Mucosa of gallbladder (tissue), 1 donor: ENCODE measurements around the gene FCN1. TPM values are rescaled to one million over a fixed set of nuclear protein-coding genes. Genes with fewer than 3 reads are reported as not detected.

Experiments
- DNase-seq: peaks from one replicate; pipeline ENCODE4 v3.0.0-alpha.2; 2020; ENCODE audit warnings: low spot score
- total RNA-seq: library from RNA; stranded (reverse); gene quantifications from one replicate; pipeline ENCODE4 v1.2.1, GENCODE V29; 2021
- donor health status: DM: no; HTN: no; CAD: no.

Gene FCN1
- total RNA-seq, 1 donor from 2014 or later: 2.0 TPM

DNA sequence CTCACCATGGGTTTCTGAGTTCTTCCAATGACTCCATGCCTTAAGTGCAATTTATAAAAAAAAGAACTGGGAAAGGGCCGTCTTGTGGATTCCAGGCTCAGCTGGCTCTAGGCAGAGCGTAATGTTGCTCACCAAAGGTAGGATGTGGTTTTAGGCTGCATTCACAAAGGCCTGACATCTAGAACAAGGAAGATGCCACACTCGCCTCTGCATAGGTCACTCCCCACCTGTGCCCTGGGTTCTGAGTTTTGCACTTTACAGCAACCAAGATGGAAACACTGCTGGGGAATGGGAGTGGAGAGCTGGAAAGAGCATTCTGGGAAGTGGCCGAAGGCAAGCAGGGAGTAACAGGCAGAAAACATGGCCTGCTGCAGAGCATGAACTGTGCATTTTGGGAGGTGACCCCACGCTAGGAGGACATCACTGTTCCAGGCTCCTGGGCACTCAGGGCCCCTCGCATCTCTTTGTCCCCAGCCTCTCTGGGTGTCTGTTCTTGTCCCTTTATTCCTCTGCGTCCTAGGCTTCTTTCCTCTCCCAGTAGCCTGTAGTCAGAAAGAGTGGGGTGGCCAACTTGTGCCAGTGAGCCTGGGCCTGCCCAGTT is 24.8 kb downstream of the FCN1 start:
- no peak for DNase-seq

DNA sequence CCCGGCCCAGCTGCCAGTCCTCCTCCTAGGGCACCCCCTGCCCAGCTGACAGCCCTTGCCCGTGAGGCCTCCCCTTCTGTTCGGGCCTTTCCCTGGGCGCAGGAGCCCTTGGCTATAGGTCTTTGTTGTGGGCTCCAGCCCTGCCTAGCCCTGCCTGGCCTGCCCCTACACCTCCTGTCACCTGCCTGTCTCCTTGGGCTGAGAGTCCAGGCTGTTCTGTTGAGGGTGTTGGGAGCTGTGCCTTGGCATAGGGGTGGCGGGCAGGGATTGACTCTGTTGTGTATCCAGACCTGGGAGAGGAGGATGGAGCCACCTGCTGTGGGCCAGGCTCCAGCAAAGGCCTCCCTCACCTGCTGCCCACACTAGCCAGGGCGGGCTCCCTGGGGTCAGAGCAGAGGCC is 25.5 kb downstream of the FCN1 start:
- peak; percentile 4 for DNase-seq

DNA sequence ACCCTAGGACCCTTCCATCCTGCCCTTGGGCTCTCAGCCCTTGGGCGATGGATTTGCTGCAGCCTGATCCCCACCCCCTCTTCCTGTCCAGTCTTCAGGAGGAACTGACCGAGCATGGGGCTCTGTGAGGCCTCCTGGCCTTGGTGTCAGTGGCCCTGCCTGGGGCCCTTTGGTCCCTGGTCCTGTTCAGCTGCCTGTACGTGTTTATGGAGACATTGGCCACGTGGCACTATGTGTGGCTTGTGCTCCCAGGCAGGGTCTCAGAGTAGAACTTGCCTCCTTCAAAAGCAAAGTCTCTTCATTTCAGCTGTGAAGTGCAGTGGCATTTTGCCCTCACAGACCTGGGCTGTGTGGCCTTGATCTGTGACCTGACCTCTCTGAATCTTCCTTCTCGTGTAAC is 26.0 kb downstream of the FCN1 start:
- no peak for DNase-seq

DNA sequence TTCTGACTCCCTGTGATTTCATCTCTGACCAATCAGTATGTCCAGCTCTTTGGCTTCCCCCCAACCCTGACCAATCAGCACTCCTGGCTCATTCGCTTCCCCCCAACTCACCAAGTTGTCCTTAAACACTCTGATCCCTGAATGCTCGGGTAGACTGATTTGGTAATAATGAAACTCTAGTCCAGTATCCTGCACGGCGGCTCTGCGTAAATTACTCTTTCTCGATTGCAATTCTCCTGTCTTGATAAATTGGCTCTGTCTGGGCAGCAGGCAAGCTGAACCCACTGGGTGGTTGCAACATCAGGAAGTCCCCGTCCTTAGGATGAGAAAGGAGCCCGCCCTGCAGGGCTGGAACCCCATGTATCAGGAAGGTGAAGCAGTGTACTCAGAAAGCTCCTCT is 26.7 kb downstream of the FCN1 start:
- no peak for DNase-seq

DNA sequence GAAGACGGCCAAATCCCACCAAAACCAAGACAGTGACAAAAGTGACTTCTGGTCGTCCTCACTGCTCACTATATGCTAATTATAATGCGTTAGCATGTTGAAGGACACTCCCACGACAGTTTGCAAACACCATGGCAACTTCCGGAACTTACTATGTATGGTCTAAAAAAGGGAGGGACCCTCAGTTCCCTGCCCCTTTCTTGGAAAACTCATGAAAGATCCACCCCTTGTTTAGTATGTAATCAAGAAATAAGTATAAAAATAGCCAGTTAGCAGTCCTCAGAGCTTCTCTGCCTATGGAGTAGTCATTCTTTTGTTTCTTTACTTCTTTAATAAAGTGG is 27.6 kb downstream of the FCN1 start:
- no peak for DNase-seq

DNA sequence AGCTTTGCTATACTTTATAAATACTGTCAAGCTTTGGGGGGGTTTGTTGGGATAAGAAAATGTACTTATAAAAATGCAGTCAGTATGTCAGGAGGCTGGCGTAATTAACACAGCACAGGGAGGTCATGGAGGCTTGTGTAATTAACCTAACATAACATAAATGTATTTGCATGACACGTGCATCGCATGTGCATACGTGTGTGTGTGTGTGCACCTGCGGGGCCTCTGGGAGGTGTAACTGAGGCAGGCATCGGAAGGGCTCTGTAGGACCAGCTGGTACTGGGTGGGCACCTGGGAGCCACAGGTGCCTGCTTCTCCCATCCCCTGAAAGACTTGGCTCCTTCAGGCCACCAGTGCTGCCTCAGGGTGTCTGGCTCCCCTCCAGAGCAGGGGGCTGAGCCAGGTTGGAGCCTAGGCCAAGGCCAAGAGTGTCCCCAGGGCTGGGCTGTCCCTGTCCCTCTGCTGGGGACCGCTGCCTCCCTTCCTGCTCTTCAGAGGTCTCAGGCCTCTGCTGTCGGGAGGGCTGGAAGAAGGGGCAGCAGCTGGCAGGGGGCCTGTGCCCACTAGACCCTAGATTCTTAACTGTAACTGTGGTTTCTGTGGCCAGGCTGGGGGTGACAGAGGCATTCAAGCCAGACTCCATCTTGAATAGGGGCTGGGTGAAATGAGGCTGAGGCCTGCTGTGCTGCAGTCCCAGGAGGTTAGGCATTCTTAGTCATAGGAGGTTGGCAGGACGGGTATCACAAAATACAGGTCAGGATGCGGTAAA is 28.1 kb downstream of the FCN1 start:
- no peak for DNase-seq

DNA sequence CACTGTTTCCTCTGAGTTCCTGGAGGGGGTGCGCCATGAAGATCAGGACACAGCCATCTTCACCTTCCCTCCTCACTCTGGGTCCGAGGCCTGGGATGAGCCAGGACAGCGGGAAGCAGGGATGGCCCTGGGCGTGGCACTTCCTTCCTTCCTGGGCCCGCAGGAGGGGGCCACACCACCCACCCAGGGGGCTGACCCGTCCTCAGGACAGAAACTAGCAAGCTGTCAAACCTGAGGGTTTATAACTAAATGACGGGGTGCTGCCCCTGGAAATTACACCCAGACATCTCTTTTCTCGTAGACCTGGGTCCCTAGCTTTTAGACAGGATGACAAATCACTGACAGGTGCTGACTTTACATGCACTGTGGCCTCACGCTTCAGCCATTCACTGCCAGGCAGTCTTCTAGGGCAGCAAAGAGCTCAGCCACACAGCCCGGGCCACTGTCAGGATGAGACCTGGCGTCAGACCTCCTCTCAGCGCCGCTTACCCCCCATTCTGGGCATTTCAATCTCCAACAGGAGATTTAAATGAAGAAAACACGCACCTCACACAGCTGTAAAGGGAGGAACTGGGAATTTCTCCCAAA is 29.0 kb downstream of the FCN1 start:
- DNase-seq: no peak

DNA sequence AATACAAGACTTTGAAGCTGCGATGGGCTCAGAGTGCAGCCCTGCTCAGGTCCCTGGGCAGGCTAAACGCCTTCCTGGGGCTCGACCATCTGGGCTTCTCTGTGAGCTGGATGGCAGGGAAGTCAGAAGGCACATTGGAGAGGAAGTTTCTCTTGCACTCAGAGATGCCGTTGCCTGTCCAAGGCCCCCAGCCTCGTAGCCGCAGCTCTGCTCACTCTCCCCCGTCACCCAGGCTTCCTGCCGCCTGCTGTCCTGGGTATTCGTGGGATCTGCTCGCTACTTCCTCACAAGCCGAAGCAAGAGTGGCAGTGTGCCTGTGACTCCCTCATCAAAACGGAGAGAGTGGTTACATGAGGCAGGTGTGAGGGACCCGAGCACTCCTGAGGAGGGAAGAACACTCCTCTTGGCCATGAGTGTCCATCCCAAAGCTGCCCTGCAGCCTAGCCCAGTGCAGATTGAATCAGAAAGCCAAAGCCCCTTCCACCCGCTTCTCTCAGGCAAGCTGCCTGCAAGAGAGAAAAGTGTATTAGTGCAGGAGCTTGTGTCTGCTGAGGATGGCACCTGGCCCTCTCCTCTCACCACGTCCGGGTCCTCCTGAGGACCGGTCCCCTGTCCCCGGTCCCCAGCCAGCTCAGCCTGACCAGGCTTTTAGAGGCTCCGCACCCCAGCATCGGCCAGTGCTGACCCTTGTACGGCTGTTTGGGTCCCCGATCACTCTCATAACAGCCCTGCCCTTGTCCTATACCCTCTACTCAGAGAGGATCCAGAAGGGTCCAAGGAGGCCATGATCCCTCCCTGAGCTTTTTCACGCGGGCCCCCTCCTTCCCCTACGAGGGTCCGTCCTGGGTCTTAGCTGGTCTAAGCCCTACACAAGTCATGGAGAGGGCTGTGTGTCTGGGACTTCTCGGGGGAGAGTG is 29.8 kb downstream of the FCN1 start:
- no peak for DNase-seq

DNA sequence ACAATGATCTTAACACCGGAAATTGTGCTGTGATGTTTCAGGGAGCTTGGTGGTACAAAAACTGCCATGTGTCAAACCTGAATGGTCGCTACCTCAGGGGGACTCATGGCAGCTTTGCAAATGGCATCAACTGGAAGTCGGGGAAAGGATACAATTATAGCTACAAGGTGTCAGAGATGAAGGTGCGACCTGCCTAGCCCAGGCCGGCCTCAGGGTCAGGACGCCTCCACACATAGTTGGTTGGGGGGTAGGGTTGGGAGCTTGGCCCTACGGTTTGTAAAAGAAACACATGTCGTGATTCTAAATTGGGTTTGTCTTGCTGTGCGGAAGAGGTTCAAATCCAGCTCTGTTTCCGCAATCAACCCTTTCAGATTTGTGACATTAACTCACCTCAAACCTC is 30.5 kb downstream of the FCN1 start:
- DNase-seq: no peak

DNA sequence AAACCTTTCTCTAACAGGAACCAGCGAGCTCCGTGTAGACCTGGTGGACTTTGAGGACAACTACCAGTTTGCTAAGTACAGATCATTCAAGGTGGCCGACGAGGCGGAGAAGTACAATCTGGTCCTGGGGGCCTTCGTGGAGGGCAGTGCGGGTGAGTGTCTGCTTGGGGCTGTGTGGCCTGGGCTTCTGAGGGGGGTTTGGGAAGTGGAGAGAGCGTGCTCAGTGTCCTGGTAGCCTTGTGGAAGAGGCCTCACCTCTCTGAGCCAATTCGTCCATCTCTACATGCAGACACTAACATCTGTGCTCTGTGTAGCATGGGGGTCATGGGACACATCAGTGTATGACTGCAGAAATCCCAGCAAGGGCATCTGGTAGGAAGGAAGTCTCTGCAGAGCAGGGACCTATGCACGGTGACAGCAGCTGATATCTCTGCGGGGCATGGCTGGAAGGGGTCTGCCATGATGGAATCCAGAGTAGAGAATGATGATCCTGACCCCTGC is 31.2 kb downstream of the FCN1 start:
- no peak for DNase-seq

DNA sequence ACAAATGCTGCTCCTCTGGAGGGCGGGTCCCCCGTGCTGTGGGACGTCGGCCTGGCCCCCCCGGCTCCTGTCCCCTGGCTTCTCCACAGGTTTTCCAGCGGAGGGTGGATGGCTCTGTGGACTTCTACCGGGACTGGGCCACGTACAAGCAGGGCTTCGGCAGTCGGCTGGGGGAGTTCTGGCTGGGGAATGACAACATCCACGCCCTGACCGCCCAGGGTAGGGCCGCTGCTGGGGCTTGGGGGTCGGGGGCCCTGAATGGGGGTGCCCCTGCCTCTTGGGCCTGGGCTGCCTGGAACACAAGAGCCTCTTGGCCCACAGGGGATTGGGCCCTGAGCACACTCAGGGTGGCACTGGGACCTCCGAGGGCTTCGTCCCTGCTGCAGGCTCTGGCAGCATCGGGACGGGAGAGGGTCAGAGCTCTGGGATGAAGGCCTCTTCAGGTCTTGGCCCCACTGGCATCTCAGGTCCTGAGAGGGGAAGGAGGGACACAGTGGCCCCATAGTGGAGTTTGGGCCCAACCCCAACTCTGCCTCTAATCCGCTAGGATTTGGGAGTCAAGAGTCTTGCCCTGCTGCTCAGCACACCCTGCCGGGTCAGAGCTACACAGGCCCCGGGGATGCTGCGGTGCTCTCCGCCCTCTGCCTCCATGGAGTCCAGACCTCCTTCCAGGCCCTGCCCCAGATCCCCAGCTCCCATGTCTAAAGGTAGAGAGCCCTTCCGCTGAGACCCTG is 31.9 kb downstream of the FCN1 start:
- no peak for DNase-seq

DNA sequence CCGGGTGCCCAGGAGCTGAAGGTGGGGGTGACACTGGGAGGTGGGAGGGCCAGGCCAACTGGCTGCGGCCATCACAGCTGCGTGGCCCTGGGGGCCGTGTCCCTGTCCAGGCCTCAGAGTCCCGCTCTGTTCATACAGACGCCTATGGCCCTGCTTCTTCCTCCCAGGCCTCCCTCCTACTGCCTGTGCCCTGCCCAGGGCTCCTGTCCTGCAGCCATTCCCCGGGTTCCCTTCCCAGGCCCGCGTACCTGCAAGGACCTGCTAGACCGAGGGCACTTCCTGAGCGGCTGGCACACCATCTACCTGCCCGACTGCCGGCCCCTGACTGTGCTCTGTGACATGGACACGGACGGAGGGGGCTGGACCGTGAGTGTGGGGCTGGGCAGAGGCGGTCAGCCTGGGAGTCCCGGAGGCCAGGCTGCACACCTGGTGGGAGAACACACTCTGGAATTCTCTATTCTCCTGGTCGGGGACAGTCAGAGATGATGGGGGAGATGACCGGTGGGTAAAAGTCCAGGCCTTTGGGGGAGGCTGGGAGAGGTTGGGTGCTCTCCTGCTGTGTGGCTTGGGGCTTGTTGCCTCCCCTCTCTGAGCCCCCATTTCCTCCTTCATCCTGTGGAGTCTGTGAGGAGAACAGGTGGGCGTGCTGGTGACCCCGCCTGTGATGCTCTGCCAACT is 32.6 kb downstream of the FCN1 start:
- DNase-seq: no peak

DNA sequence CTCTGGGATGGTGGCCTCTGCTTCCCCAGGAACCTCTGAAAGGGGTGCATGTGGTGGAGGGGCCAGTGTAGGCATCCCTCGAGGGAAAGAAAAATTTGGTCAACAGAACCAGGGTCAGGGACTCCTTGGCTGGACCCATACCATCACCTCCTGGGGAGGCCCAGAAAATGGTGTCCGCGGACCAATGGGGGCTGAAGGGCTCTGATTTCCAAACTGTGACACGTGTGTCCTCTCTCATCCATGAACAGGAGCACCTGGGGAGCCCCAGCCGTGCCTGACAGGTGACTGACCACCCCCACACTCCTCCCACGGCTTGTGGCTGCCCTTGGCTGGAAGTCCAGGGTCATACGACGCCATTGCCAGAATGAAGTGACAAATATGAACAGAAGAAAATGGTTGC is 33.2 kb downstream of the FCN1 start:
- DNase-seq: no peak

DNA sequence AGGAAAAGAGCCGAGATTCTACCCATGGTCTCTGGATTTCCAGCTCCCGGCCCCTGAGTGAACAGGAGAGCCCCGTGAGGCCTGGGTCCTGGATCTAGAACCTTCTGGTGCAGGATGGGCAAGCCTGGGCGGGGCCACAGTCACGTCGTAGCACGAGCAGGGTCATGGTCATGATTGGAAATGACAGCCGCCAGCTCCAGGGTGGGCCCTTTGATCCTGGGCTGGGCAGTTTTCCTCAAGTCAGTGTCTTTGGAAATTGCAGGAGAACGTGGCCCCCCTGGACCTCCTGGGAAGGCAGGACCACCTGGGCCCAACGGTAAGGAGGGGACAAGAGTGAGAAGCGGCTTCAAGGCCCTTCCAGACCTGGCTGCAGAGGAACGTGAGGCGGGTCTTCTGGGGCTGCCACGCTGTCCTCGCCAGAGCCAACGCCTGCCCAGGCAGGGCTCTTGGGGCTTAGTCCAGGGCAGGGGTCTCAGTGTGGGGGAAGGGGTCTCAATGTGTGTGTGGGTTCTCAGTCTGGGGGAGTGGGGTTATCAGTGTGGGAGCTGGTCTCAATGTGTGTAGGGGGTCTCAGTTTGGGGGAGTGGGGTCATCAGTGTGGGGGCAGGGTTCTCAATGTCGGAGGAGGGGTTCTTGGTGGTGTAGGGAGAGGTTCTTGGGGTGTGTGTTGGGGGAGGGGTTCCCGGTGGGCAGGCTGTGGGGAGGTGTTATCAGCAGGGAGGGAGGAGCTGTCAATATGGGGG is 34.5 kb downstream of the FCN1 start:
- no peak for DNase-seq

DNA sequence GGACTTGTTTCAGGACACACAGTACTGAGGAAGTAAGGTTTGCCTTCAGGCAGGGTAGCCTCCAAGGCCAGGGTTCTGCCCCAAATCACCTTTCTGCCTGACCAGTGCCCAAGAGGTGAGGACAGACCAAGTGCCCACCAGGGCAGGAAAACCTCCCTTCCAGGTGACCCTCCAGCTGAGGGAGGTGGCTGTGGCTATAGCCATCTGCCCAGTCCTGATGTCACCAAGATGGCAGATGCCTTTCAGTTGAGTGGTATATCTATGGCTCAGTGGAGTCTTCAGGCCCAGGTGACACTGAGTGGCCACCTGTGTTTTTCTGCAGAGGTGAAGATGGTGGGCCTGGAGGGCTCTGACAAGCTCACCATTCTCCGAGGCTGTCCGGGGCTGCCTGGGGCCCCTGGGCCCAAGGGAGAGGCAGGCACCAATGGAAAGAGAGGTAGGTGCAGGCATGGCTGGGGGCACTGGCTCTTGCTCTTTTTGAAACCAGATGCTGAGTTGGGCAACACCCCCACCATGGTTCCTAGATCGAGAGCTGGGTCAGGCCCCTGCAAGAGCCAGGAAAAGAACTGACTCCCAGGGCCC is 35.4 kb downstream of the FCN1 start:
- no peak for DNase-seq

DNA sequence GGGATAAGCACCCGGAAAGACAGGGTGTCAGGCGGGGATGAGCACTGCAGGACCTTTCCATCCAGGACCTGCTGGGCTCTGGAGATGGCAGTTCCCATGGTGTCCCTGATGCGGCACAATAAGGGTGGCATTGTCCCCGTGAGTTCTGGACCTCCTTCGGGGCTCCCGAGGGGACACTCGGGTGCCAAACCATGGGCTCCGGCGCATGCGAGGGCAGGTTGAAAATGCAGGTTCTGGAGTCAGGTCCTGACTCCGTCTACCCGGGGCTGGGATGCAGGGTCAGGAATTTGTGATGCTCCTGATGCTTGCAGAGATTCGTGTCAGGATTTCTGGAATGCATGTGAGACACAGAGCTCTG is 36.4 kb downstream of the FCN1 start:
- no peak for DNase-seq

DNA sequence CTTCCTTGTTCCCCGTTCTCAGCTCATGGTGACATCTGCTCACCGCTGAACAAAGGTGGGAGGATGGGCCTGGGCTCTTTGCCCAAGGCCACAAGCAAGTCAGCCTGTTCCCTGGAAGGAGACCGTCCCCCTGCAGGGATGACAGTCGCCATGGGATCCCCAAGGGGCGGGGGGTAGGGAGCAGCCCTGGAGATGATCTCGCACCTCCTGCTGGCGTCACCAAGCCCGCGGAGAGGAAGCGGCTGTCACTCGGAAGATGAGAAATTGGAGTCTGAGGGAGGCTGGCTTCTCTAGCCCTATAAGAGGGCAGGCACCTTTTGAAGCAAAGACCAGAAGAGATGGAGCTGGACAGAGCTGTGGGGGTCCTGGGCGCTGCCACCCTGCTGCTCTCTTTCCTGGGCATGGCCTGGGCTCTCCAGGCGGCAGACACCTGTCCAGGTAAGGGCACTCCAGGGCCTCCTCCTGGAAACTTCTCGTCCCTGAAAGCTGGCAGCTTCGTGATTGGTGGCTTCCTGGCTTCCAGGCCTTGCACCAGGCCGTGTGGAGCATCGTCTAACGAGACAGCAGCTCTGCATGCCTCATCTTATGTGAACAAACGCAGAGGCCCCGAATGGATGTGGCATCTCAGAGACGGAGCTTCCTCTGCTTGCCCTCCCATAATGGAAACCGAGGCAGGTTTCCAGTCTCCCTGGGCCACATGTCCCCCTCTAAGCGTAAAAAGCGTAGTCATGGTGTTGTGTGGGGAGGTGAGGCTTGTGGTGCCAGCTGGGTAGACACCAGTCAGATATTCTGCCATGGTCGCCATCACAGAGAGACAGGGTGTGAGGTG is 37.0 kb downstream of the FCN1 start, which contains the start of gene FCN2:
TSS of gene FCN2 (plus strand) at position 327 of the 829 bp plus-strand sequence. CDS start at position 339, 12 bp downstream.
- no peak for DNase-seq

DNA sequence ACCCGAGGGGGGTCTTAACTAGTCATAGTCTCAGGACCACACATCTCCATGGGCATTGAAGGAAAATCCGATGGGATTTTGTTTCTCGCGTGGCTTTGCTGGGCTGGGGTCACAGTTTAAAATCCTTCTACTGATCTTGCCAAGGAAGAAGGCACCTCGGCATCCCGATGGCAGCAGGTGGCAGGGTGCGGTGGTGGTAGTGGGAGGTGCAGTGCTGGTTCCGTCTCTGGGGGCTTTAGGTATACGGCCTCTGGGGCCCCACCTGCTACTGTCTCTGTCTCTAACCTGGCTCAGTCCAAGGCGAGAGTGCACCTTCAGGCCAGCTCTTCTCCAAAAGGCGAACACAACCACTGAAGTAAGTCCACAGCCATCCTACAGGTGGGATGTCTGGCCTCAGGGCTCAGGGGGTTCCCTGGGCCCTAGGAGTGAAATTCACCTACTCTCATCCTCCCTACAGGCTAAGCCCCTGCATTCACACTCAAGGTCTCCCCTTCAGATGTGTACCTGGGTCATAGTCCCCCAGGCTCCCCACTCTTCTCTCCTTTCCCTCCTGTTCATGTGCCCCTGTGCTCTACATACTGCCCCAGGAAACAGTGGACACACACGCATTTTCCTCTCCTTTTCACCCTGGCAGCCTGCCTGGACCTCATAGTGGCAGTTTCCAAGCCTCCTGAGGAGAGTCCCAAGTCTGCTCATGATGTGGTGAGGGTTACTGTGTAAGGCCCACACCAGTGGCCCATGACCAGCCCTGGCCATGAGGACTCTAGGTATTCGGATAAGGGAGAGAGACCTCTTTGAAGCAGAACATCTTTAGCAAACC is 37.8 kb downstream of the FCN1 start:
- DNase-seq: no peak
